ENCODE data around the gene KDM4E.

KDM4E gene

GRCh38 chr11:95050595-95051202, 25.6 kb downstream of the KDM4E start:
- no peak overlapping the region for H3K9ac ChIP-seq (ENCODE audit: low read depth, low read length)
- H3K4me3 ChIP-seq (ENCODE audit: low read depth, low read length): no peak overlapping the region
- no peak overlapping the region for H3K27ac ChIP-seq (ENCODE audit: low read depth, low read length)
- H3K4me1 ChIP-seq (ENCODE audit: control insufficient read depth, insufficient read depth, low read length): no peaks in the 10 kb centered on the region
- H3K9me3 ChIP-seq (ENCODE audit: control insufficient read depth, insufficient read depth, low read length): no peaks in the 10 kb centered on the region
- H3K36me3 ChIP-seq (ENCODE audit: control insufficient read depth, insufficient read depth, low read length): no peaks in the 10 kb centered on the region
- H3K27me3 ChIP-seq (ENCODE audit: control insufficient read depth, insufficient read depth, low read length): no peaks in the 10 kb centered on the region; the same call in 1 of the 2 replicates

- Histone ChIP-seq H3K27me3 (ENCODE audit: control insufficient read depth, insufficient read depth, low read length) (no peaks in the 10 kb centered on the region; the same call in 1 of the 2 replicates), H3K36me3 (ENCODE audit: control insufficient read depth, insufficient read depth, low read length) (no peaks in the 10 kb centered on the region), H3K9me3 (ENCODE audit: control insufficient read depth, insufficient read depth, low read length) (no peaks in the 10 kb centered on the region), H3K4me1 (ENCODE audit: control insufficient read depth, insufficient read depth, low read length) (no peaks in the 10 kb centered on the region), H3K27ac (ENCODE audit: low read depth, low read length) (no peak overlapping the region), H3K9ac (ENCODE audit: low read depth, low read length) (no peak overlapping the region), H3K4me3 (ENCODE audit: low read depth, low read length) (no peak overlapping the region)
Observed at GRCh38 chr11:95054356-95054755, 29.3 kb downstream of the KDM4E start.

GRCh38 chr11:95055283-95055897, 30.3 kb downstream of the KDM4E start:
- Histone ChIP-seq H3K4me1 (ENCODE audit: control insufficient read depth, insufficient read depth, low read length) (no peaks in the 10 kb centered on the region), H3K4me3 (ENCODE audit: low read depth, low read length) (no peak overlapping the region), H3K27ac (ENCODE audit: low read depth, low read length) (no peak overlapping the region), H3K27me3 (ENCODE audit: control insufficient read depth, insufficient read depth, low read length) (no peaks in the 10 kb centered on the region; the same call in 1 of the 2 replicates), H3K36me3 (ENCODE audit: control insufficient read depth, insufficient read depth, low read length) (no peaks in the 10 kb centered on the region), H3K9ac (ENCODE audit: low read depth, low read length) (no peak overlapping the region), H3K9me3 (ENCODE audit: control insufficient read depth, insufficient read depth, low read length) (no peaks in the 10 kb centered on the region)

DNA sequence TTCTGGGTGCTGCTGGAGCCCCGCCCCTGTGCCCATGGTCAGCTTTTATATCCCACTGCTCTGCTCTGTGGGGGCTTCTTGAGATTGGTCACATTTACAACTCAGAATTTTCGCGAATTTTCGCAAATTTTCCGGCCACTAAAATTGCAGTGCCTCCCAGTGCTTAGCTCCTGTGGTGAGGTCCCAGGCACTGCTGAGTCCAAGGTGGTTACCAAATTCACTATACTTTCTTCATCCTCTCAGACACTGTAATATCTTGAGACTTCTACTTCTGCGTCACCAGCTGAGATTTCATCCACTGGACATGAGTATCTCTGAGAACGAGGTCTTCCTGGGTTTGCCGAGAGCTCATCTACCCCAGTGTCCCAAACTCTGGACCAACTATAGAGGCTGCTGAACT, 32.9 kb downstream of the KDM4E start:
- no peaks in the 10 kb centered on the region for H3K36me3 ChIP-seq (ENCODE audit: control insufficient read depth, insufficient read depth, low read length)
- H3K9ac ChIP-seq (ENCODE audit: low read depth, low read length): no peak overlapping the region
- no peak overlapping the region for H3K4me3 ChIP-seq (ENCODE audit: low read depth, low read length)
- H3K27ac ChIP-seq (ENCODE audit: low read depth, low read length): no peak overlapping the region
- H3K27me3 ChIP-seq (ENCODE audit: control insufficient read depth, insufficient read depth, low read length): peaks cover 4% of the 10 kb centered on the region
- no peaks in the 10 kb centered on the region for H3K4me1 ChIP-seq (ENCODE audit: control insufficient read depth, insufficient read depth, low read length)
- no peaks in the 10 kb centered on the region for H3K9me3 ChIP-seq (ENCODE audit: control insufficient read depth, insufficient read depth, low read length)

DNA sequence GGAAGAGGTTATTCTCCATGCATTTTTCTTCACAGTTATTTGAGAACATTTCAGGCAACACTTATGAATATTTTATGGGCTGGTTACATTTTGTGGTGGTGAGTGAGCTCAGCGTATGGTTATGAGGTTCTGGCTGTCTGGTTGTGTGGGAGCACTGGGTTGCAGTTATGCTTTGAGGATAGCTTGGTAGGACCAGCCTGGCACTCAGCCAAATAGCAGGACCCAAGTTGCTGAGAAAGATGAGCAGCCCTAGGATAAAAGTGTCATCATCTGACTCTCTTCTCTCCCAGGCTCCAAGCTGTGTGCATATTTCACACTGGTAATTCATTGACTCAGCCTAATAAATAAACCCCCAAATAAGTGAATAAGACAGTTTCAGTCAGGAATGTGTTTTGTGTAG, 33.6 kb downstream of the KDM4E start:
- Histone ChIP-seq H3K4me3 (ENCODE audit: low read depth, low read length) (no peak overlapping the region), H3K36me3 (ENCODE audit: control insufficient read depth, insufficient read depth, low read length) (no peaks in the 10 kb centered on the region), H3K27ac (ENCODE audit: low read depth, low read length) (no peak overlapping the region), H3K9ac (ENCODE audit: low read depth, low read length) (no peak overlapping the region), H3K4me1 (ENCODE audit: control insufficient read depth, insufficient read depth, low read length) (no peaks in the 10 kb centered on the region), H3K27me3 (ENCODE audit: control insufficient read depth, insufficient read depth, low read length) (peaks cover 4% of the 10 kb centered on the region), H3K9me3 (ENCODE audit: control insufficient read depth, insufficient read depth, low read length) (no peaks in the 10 kb centered on the region)

- Histone ChIP-seq H3K36me3 (ENCODE audit: control insufficient read depth, insufficient read depth, low read length) (no peaks in the 10 kb centered on the region), H3K27me3 (ENCODE audit: control insufficient read depth, insufficient read depth, low read length) (peaks cover 4% of the 10 kb centered on the region), H3K9me3 (ENCODE audit: control insufficient read depth, insufficient read depth, low read length) (no peaks in the 10 kb centered on the region), H3K4me3 (ENCODE audit: low read depth, low read length) (no peak overlapping the region), H3K4me1 (ENCODE audit: control insufficient read depth, insufficient read depth, low read length) (no peaks in the 10 kb centered on the region), H3K9ac (ENCODE audit: low read depth, low read length) (no peak overlapping the region), H3K27ac (ENCODE audit: low read depth, low read length) (no peak overlapping the region)
Observed at GRCh38 chr11:95059046-95059445, 34.0 kb downstream of the KDM4E start.

DNA sequence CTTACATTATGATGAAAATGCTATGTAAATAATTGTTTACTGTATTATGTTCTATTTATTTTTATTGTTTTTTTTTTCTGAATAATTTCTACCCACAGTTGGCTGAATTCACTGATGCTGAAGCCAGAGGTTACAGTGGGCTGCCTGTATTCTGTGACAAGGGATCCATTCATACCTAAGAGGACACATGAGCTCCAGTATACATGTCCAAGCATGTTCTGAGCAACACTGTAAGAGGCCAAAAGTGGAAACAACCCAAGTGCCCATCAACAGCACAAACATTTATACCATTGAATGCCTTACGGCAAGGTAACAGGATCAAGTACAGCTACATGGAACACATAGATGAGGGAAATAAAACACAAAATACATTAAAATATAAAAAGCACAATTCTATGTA, 40.3 kb downstream of the KDM4E start:
- no peaks in the 10 kb centered on the region for H3K9me3 ChIP-seq (ENCODE audit: control insufficient read depth, insufficient read depth, low read length)
- peaks cover 14% of the 10 kb centered on the region for H3K27me3 ChIP-seq (ENCODE audit: control insufficient read depth, insufficient read depth, low read length)
- H3K4me3 ChIP-seq (ENCODE audit: low read depth, low read length): no peak overlapping the region
- H3K36me3 ChIP-seq (ENCODE audit: control insufficient read depth, insufficient read depth, low read length): no peaks in the 10 kb centered on the region
- no peak overlapping the region for H3K27ac ChIP-seq (ENCODE audit: low read depth, low read length)
- no peak overlapping the region for H3K9ac ChIP-seq (ENCODE audit: low read depth, low read length)
- H3K4me1 ChIP-seq (ENCODE audit: control insufficient read depth, insufficient read depth, low read length): peaks cover 13% of the 10 kb centered on the region

GRCh38 chr11:95066716-95067038, 41.6 kb downstream of the KDM4E start, which contains the start of gene SRSF8:
SRSF8 (plus strand) TSS chr11:95066919; CDS start chr11:95067227, 308 bp downstream.
- no peaks in the 10 kb centered on the region for H3K36me3 ChIP-seq (ENCODE audit: control insufficient read depth, insufficient read depth, low read length)
- no peaks in the 10 kb centered on the region for H3K9me3 ChIP-seq (ENCODE audit: control insufficient read depth, insufficient read depth, low read length)
- H3K9ac ChIP-seq (ENCODE audit: low read depth, low read length): peak within 1 kb of the TSS; percentile 81
- peak within 1 kb of the TSS; percentile 73 for H3K27ac ChIP-seq (ENCODE audit: low read depth, low read length)
- H3K4me1 ChIP-seq (ENCODE audit: control insufficient read depth, insufficient read depth, low read length): peaks cover 13% of the 10 kb centered on the region
- peaks cover 10% of the 10 kb centered on the region for H3K27me3 ChIP-seq (ENCODE audit: control insufficient read depth, insufficient read depth, low read length)
- H3K4me3 ChIP-seq (ENCODE audit: low read depth, low read length): peak within 1 kb of the TSS; percentile 88

- Histone ChIP-seq H3K36me3 (ENCODE audit: control insufficient read depth, insufficient read depth, low read length) (no peaks in the 10 kb centered on the region), H3K9ac (ENCODE audit: low read depth, low read length) (peak overlapping the region; percentile 81), H3K4me3 (ENCODE audit: low read depth, low read length) (peak overlapping the region; percentile 88), H3K27me3 (ENCODE audit: control insufficient read depth, insufficient read depth, low read length) (peaks cover 10% of the 10 kb centered on the region), H3K27ac (ENCODE audit: low read depth, low read length) (peak overlapping the region; percentile 73), H3K4me1 (ENCODE audit: control insufficient read depth, insufficient read depth, low read length) (peaks cover 13% of the 10 kb centered on the region), H3K9me3 (ENCODE audit: control insufficient read depth, insufficient read depth, low read length) (no peaks in the 10 kb centered on the region)
Observed at GRCh38 chr11:95067039-95067840, 42.2 kb downstream of the KDM4E start.

GRCh38 chr11:95067841-95068219, 42.8 kb downstream of the KDM4E start:
- H3K27me3 ChIP-seq (ENCODE audit: control insufficient read depth, insufficient read depth, low read length): peaks cover 10% of the 10 kb centered on the region; the same call in 1 of the 2 replicates
- peak overlapping the region; percentile 88 for H3K4me3 ChIP-seq (ENCODE audit: low read depth, low read length)
- peak overlapping the region; percentile 81 for H3K9ac ChIP-seq (ENCODE audit: low read depth, low read length)
- no peaks in the 10 kb centered on the region for H3K36me3 ChIP-seq (ENCODE audit: control insufficient read depth, insufficient read depth, low read length)
- peaks cover 13% of the 10 kb centered on the region for H3K4me1 ChIP-seq (ENCODE audit: control insufficient read depth, insufficient read depth, low read length)
- H3K27ac ChIP-seq (ENCODE audit: low read depth, low read length): peak overlapping the region; percentile 73
- no peaks in the 10 kb centered on the region for H3K9me3 ChIP-seq (ENCODE audit: control insufficient read depth, insufficient read depth, low read length)

GRCh38 chr11:95068549-95068948, 43.5 kb downstream of the KDM4E start:
- H3K9me3 ChIP-seq (ENCODE audit: control insufficient read depth, insufficient read depth, low read length): no peaks in the 10 kb centered on the region
- H3K4me3 ChIP-seq (ENCODE audit: low read depth, low read length): peak overlapping the region; percentile 88
- no peaks in the 10 kb centered on the region for H3K36me3 ChIP-seq (ENCODE audit: control insufficient read depth, insufficient read depth, low read length)
- peaks cover 13% of the 10 kb centered on the region for H3K4me1 ChIP-seq (ENCODE audit: control insufficient read depth, insufficient read depth, low read length)
- no peak overlapping the region for H3K27ac ChIP-seq (ENCODE audit: low read depth, low read length)
- H3K9ac ChIP-seq (ENCODE audit: low read depth, low read length): no peak overlapping the region
- H3K27me3 ChIP-seq (ENCODE audit: control insufficient read depth, insufficient read depth, low read length): peaks cover 10% of the 10 kb centered on the region; the same call in 1 of the 2 replicates

Measured in HUES48 (cell line).